SJCRH30 (cell line): ENCODE measurements around the gene TEAD4. TPM values are rescaled to one million over a fixed set of nuclear protein-coding genes. Genes with fewer than 3 reads are reported as not detected.

ENCODE experiments used
- DNase-seq, 2 experiments: peaks; one replicate each; pipeline ENCODE4 v3.0.0-alpha.2; 2015 to 2020
- H3K27ac ChIP-seq: fragments of 250-450 bp; sonication (Bioruptor Pico); 2 replicates; pipeline ENCODE4 v1.5.1; 2020; ENCODE audit warnings: mild to moderate bottlenecking, moderate library complexity
- H3K27me3 ChIP-seq: fragments of 250-450 bp; sonication (Bioruptor Pico); 2 replicates; pipeline ENCODE4 v1.5.1; 2020; ENCODE audit warnings: mild to moderate bottlenecking, moderate library complexity
- H3K36me3 ChIP-seq: fragments of 250-450 bp; sonication (Bioruptor Pico); 2 replicates; pipeline ENCODE4 v1.5.1; 2020; ENCODE audit warnings: mild to moderate bottlenecking, moderate library complexity
- H3K4me1 ChIP-seq: fragments of 250-450 bp; sonication (Bioruptor Pico); 2 replicates; pipeline ENCODE4 v1.5.1; 2020; ENCODE audit warnings: mild to moderate bottlenecking, moderate library complexity
- H3K4me3 ChIP-seq: fragments of 250-450 bp; sonication (Bioruptor Pico); 2 replicates; pipeline ENCODE4 v1.5.1; 2020; ENCODE audit warnings: mild to moderate bottlenecking, moderate library complexity
- H3K9me3 ChIP-seq: fragments of 250-450 bp; sonication (Bioruptor Pico); replicated peaks from 2 replicates; pipeline ENCODE4 v1.5.1; 2020; ENCODE audit warnings: mild to moderate bottlenecking, moderate library complexity
- total RNA-seq: library from RNA; depleted of rRNA; stranded (reverse); fragments of >200 nt; shearing (Covaris generic); gene quantifications from 2 replicates; pipeline ENCODE4 v1.2.3, GENCODE V29; 2014

TEAD4 gene
- total RNA-seq, 1 experiment from 2014 or later, result 58.2 TPM

GRCh38 chr12:3020850-3021435, 61.7 kb downstream of the TEAD4 start:
- no peaks in the 10 kb centered on the region for H3K27me3 ChIP-seq
- peaks cover 46% of the 10 kb centered on the region for H3K36me3 ChIP-seq
- H3K4me1 ChIP-seq, result peaks cover 9% of the 10 kb centered on the region
- H3K4me3 ChIP-seq, result no peak overlapping the region
- H3K9me3 ChIP-seq, result no peaks in the 10 kb centered on the region
- no peak for DNase-seq
- no peak overlapping the region for H3K27ac ChIP-seq

DNA sequence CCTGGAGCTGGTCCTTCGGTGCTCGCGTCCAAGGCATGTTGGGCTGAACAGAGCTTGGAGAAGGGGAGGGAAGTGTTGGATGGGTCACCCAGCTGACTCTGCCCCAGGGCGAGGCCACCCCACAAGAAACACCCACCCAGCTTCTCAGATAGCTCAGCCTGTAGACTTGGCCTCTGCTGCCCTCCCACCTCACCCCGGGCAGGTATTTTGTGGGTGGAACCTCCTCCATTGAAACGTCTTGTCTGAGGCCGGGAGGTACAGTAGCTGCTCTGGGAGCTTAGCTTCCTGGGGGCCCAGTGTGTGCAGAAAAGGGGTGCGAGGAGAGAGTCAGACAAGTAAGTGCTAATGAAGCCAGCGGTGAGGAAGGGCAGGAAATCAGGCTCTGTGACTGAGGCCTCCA, 63.2 kb downstream of the TEAD4 start:
- Histone ChIP-seq H3K27ac (no peak overlapping the region), H3K27me3 (no peaks in the 10 kb centered on the region), H3K36me3 (peaks cover 55% of the 10 kb centered on the region), H3K4me1 (no peaks in the 10 kb centered on the region), H3K4me3 (no peak overlapping the region), H3K9me3 (no peaks in the 10 kb centered on the region)
- DNase-seq, result no peak

GRCh38 chr12:3022961-3023360, 63.8 kb downstream of the TEAD4 start:
- Histone ChIP-seq H3K9me3 (no peaks in the 10 kb centered on the region), H3K27ac (no peak overlapping the region), H3K4me1 (no peaks in the 10 kb centered on the region), H3K27me3 (no peaks in the 10 kb centered on the region), H3K36me3 (peaks cover 56% of the 10 kb centered on the region), H3K4me3 (no peak overlapping the region)
- no peak for DNase-seq

DNA sequence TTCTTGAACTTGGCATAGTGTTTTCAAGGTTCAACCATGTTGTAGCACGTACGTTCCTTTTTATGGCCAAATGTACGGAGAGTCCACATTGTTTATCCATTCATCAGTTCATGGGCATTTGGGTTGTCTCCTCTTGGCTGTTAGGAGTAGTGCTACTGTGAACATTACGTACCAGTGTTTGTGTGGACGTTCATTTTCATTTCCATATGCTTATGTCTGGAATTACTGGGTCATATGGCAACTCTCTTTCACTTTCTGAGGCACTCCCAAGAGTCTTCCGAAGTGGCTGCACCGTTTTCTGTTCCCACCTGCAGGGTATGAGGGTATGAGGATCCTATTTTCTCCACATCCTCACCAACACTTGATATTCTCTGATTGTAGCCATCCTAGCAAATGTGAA, 68.9 kb downstream of the TEAD4 start:
- Histone ChIP-seq H3K9me3 (no peaks in the 10 kb centered on the region), H3K36me3 (peaks cover 49% of the 10 kb centered on the region)
- DNase-seq, result no peak

DNA sequence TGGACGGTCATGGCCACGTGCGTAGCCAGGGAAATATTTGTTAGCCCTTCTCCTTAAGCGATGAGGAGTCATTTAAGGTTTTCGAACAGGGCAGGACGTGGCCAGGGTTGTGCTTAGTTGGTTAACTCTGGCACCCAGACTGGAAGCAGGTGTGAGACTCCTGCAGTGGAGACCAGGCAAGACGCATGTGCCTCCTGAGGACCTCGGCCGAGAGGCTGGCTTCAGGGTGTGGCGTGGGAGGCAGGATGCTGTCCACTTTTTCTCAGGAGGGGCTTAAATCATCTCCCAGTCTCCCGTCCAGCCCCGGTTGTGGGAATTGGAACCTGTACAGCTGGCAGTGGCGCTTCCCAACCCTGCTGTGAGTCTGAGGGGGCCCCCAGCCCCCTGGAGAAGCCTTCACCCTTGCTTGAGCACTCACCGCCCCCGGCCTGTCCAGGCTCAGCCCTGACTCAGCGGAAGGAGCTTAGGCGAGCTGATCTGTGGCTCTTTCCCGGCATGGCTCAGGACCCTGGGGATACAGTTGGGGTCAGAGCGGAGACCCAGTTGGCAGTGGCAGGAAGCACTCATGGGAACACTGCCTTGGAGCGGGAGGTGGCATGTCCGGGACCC, 71.7 kb downstream of the TEAD4 start:
- Histone ChIP-seq H3K4me1 (peaks cover 27% of the 10 kb centered on the region), H3K4me3 (no peak overlapping the region), H3K36me3 (peaks cover 43% of the 10 kb centered on the region), H3K27ac (no peak overlapping the region), H3K27me3 (no peaks in the 10 kb centered on the region), H3K9me3 (no peaks in the 10 kb centered on the region)
- no peak for DNase-seq

More for the DNA sequence above, 68.9 kb downstream of the TEAD4 start:
- Histone ChIP-seq H3K4me3 (no peak overlapping the region), H3K27ac (no peak overlapping the region), H3K4me1 (peaks cover 19% of the 10 kb centered on the region), H3K27me3 (no peaks in the 10 kb centered on the region)

DNA sequence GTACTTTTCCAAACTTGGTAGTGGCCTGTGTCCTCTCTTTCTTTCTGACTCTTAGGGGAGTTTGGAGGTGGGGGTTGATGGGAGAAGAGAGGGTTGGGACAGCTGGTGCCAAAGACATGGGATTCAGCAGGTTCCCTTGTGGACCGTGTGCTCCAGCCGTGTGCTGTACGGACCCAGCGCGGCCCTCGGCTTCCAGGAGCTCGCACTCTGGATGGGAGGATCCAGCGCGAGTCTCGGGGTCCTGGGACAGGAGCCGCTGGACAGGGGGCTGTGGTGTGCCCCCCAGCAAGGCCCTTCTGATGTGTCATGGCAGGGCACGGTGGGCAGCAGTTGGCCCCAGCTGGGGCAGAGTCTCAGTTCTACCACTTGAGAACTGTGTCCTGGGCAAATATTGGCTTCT, 73.0 kb downstream of the TEAD4 start:
- Histone ChIP-seq H3K9me3 (no peaks in the 10 kb centered on the region), H3K4me1 (peaks cover 27% of the 10 kb centered on the region), H3K4me3 (no peak overlapping the region), H3K27me3 (no peaks in the 10 kb centered on the region), H3K27ac (peak overlapping the region; percentile 96), H3K36me3 (peaks cover 32% of the 10 kb centered on the region)
- DNase-seq, result no peak

DNA sequence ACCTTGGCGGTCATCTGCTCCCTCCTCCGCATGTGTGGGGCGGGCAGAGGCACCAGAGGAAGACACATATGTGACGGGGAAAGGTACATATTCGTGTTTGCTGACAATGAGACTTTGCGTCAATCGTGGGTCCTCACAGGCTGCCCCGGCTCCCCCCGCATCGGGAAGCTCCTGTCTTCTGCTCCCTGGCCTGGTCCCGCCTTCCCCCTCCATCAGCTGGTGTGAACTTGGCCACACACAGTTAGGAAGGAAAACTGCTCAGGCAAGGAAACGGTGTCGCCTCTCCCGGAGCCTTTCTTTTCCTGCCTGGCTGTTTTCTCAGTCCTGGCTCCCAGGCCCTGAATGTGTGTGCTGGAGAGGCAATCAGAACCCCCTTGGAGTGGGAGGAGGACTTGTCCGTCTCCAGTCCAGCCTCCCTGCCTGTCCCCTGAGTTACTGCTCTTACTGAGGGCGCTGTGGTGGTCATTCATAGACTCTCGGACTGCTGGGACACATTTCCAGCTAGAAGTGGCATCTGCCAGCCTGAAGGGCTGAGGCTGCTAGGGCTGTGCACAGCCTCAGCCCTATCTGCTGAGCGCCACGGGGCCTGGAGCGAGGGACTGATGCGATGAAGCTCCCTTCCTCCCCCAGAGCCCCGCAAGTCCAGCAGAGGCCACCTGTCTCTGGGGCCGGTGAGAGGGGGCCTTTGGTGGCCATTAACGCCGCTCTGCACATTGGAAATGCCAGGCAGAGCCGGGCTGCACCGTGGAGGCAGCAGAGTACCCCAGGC, 73.8 kb downstream of the TEAD4 start:
- no peaks in the 10 kb centered on the region for H3K9me3 ChIP-seq
- H3K27me3 ChIP-seq, result no peaks in the 10 kb centered on the region
- DNase-seq, result peak; percentile 83 to 85
- peak overlapping the region; percentile 96 for H3K27ac ChIP-seq
- H3K4me1 ChIP-seq, result peaks cover 27% of the 10 kb centered on the region
- H3K4me3 ChIP-seq, result peak overlapping the region; percentile 44
- H3K36me3 ChIP-seq, result peaks cover 25% of the 10 kb centered on the region; the same call in 1 of the 2 replicates

- H3K36me3 ChIP-seq, result peaks cover 20% of the 10 kb centered on the region; the same call in 1 of the 2 replicates
- peak overlapping the region; percentile 44 for H3K4me3 ChIP-seq
- DNase-seq, result peak; percentile 98 to 99
- no peaks in the 10 kb centered on the region for H3K27me3 ChIP-seq
- H3K27ac ChIP-seq, result peak overlapping the region; percentile 96
- peaks cover 27% of the 10 kb centered on the region for H3K4me1 ChIP-seq
- no peaks in the 10 kb centered on the region for H3K9me3 ChIP-seq
Observed at GRCh38 chr12:3033539-3033867, 74.3 kb downstream of the TEAD4 start.

DNA sequence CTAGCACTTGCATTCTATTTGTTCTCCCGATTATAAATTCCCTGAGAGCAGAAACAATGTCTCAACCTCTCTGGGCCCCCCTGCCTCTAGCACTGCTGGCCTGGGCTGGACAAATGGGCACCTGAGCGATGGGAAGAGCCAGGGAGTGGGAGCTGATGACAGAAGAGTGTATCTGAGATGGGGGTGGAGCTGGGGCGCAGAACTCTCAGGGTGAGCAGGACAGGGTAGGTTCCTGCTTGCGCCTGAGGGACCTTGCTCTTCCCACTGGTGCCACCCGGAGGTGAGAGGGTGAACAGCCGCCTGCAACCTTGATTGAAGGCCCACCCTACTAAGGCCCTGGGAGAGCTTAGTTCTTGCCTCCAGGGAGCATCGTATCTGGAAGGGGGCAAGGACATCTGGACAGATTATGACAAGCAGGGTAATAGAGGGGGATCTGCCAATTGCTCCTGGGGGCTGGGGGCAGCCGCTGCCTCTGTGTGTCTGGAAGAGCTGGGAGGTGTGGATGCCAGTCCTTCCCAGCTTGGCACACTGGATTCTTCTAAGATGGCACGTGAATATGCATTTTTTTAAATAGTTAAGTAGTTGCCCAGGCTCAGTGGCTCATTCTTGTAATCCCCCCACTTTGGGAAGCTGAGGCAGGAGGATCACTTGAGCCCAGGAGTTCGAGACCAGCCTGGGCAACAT, 75.0 kb downstream of the TEAD4 start:
- Histone ChIP-seq H3K4me1 (peaks cover 27% of the 10 kb centered on the region), H3K36me3 (peaks cover 16% of the 10 kb centered on the region; the same call in 1 of the 2 replicates), H3K27ac (peak overlapping the region; percentile 96), H3K9me3 (no peaks in the 10 kb centered on the region), H3K27me3 (no peaks in the 10 kb centered on the region), H3K4me3 (peak overlapping the region; percentile 44)
- peak; percentile 96 to 97 for DNase-seq

DNA sequence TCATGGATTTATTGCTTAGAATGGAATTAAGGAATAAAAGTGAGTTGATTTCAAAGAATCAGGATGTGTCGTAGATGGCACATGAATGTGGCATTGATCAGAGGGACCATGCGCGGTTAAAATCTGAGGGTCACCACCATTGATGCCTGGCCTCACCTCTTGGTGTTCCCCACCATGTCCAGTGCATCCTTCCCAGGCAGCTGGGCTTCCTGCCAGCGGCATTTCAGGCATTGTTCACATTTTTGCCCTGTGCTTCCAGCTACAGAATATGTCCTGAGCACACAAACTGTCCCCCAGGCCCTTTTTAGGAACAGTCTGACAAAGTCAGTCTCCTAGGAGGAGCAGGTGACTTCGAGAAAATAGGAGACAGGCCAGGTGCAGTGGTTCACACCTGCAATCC, 76.0 kb downstream of the TEAD4 start:
- Histone ChIP-seq H3K27ac (no peak overlapping the region), H3K27me3 (no peaks in the 10 kb centered on the region), H3K4me1 (peaks cover 27% of the 10 kb centered on the region), H3K36me3 (peaks cover 11% of the 10 kb centered on the region; the same call in 1 of the 2 replicates), H3K4me3 (no peak overlapping the region), H3K9me3 (no peaks in the 10 kb centered on the region)
- DNase-seq, result no peak

GRCh38 chr12:3035815-3036702, 76.9 kb downstream of the TEAD4 start:
- peak in 1 of 2 experiments; percentile 47 for DNase-seq
- H3K4me1 ChIP-seq, result peaks cover 26% of the 10 kb centered on the region

GRCh38 chr12:3036901-3037600, 77.9 kb downstream of the TEAD4 start:
- Histone ChIP-seq H3K27ac (no peak overlapping the region), H3K4me3 (no peak overlapping the region), H3K9me3 (no peaks in the 10 kb centered on the region), H3K4me1 (peaks cover 17% of the 10 kb centered on the region), H3K27me3 (no peaks in the 10 kb centered on the region), H3K36me3 (peaks cover under 1% of the 10 kb centered on the region; the same call in 1 of the 2 replicates)
- DNase-seq, result no peak

More at GRCh38 chr12:3035815-3036702, 76.9 kb downstream of the TEAD4 start:
- Histone ChIP-seq H3K27me3 (no peaks in the 10 kb centered on the region), H3K4me3 (no peak overlapping the region), H3K9me3 (no peaks in the 10 kb centered on the region), H3K27ac (no peak overlapping the region), H3K36me3 (peaks cover 10% of the 10 kb centered on the region; the same call in 1 of the 2 replicates)

GRCh38 chr12:3038166-3038565, 79.0 kb downstream of the TEAD4 start:
- no peak for DNase-seq
- peaks cover 3% of the 10 kb centered on the region for H3K36me3 ChIP-seq
- peaks cover 8% of the 10 kb centered on the region for H3K4me1 ChIP-seq
- no peaks in the 10 kb centered on the region for H3K9me3 ChIP-seq
- no peak overlapping the region for H3K4me3 ChIP-seq
- H3K27me3 ChIP-seq, result no peaks in the 10 kb centered on the region
- no peak overlapping the region for H3K27ac ChIP-seq
